ENCODE measurements around the gene SAMD5.

Gene SAMD5

DNA sequence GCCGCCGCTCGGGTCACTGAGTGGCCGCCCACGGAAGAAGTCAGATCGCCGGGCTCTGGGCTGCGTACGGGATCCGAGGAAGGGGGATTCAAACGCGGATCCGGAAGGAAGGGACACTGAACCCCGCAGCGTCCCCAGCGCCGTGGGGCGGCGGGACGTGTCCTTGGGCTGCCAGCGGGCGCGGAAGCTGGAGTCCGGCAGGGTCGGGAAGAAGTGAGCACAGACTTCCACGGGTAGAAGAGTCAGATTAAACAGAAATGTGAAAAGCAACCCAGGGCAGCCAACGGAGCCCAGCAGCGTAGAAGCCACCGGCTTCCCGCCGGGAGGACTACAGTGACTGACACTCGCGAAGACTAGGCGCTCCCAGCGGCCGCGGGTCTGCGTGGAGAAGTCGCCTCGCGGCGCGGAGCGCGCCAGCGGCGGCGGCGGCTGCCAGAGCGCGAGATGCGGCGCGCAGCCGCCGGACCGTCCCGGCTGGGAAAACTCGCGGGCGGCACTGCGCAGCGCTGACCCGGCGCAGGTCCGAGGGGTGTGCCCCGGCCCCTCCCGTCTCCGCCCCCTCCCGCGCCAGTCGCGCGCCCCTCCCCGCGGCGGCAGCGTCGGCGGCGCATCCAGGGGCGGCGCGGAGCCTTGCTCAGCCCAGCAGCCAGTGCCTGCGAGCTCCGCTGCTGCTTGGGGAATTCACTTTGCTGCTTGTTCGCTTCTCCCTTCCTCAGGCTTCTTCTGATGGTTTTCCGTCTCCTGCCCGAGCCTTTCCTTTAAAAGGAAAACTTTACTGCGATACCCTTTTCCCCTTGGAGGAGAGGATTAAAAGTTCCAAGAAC is at the start of gene SAMD5:
TSS of gene SAMD5 (plus strand) at position 649 of the 824 bp plus-strand sequence. CDS start 239 bp downstream, outside the sequence.
- DNase-seq, result peak; percentile 34

DNA sequence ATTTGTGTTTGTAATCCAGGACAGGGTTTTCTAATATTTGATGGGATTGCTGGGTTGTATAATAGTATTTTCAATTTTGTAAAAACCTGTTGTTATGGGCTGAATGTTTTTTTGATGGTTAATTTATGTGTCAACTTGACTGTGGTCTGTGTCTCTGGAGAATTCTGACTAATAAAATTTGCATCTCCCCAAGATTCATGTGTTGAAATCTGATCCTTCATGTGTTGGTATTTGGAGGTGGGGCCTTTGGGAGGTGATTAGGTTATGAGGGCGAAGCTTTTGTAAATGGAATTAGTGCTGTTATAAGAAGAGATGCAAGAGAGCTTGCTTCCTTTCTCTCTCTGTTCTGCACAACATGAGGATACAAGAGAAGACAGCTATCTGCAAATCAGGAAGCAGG is 48.7 kb upstream of the SAMD5 start:
- DNase-seq, result no peak

DNA sequence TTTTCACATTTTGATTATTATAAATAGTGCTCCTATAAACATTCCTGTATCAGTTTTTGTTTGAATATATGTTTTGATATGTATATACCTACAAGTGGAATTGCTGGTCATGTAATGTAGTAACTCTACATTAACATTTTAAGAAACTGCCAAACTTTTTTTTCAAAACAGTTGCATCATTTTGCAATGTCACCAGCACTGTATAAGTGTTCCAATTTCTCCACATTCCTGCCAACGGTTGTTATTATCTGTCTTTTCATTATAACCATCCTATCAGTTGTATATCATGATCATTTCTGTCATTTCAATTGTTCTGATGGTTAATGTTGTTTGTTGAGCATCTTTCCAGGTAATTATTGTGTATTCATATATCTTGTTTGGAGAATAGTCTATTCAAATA is 44.8 kb upstream of the SAMD5 start:
- no peak for DNase-seq

DNA sequence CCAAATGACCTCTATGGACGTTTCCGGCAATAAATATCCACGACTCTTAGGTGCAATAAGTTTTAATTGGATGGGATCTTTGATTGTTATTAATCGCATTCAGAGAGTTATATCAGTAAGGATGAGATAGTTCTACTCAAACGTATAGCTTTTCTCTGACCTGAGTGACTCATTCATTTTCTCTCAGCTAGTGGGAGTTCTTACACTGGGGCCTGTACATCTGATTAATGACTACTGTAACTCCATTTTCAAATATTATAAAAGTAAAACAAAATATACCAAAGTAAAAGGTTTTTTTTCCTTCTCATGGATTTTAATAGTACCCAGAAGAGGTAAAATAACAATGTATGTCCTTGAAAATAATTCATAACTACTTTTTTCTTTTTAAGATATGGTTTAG is 41.1 kb upstream of the SAMD5 start:
- DNase-seq, result no peak

DNA sequence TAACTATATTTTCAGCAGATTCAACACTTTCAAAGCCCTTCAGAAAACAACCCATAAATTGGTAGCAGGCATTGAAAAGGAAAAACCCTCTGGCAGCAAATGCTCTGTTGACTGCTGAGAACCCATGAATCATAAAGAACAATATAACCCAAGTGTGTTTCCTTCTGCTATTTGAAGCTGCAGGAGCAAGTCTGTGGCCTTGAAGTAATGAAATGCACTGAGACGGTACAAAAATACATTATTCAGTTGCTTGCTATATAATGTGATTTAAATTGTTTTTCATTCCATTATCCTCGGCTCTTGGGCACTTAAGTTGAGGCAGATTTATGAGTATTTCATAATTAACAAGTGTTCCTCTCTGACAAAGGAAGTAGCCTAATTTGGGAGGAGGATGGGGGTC is 40.6 kb upstream of the SAMD5 start:
- DNase-seq, result no peak

DNA sequence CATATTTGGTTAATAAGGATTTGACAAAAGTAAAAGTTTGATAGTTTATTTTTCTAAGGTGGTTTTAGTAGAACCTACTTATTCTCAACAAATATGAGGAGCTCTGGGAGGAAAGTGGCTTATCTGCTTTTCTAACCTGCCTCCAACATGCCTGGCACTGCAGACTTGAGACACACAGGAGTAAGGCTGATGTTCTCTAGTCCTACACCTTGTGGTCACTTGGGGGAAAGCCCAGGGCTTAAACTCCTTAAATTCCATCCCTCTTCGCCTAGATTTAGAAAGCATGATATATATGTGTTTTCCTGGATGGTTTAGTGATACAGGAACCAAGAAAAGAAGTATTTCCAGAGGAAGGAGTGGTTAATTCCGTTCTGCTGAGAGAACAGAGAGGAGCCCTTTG is 39.9 kb upstream of the SAMD5 start:
- DNase-seq, result no peak

DNA sequence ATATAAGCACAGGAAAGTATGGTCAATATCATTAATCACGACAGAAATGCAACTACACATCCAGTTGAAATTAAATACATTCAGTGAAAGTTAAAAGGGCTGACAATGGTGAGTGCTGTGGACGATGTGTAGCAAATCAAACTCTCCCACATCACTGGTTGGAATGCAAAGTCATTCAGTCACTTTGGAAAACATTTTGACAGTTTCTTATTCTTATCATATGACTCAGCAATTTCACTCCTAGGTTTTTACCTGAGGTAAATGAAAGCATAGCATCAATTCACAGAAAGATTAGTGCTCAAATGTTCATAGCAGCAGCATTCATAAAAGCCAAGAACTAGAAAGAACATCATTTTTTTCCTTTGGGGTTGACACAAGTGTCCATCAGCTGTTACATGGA is 28.6 kb upstream of the SAMD5 start:
- DNase-seq, result no peak

DNA sequence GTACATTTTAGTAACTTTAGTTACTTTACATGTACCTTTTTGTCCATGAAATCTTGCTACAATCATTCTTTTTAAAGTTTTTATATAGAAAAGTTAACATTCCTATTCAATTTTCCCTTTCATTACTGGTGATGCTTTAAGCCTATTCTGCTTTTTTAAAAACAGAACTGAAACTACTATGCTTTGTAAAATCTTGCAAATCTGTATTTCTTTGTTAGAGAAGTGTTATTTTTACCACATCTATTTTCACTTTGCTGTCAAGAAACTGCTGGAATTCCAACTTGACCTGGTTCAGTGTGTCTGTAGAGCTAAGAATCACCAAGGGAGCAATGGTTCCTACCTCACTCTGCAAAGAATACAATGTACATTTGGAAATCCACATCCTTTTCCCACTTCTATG is 21.8 kb upstream of the SAMD5 start:
- DNase-seq, result no peak

DNA sequence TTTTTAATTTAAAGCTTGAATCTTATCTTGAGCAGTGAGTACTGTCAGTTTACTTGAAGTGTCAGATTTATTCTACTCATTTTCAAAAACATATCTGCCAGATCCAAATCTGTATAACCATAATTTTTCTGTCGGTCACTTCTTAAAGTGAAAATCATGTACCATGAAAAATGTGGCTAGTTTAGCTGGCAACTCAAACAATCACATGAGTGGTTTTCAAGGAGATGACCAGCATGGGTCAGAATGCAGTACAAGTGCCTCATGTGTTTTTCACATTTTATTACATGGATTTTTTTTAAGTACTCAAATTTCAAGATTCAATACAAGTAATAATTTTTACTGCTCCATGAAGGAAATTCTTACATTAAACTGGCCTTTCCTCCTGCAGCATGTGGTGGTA is 11.0 kb upstream of the SAMD5 start:
- no peak for DNase-seq

DNA sequence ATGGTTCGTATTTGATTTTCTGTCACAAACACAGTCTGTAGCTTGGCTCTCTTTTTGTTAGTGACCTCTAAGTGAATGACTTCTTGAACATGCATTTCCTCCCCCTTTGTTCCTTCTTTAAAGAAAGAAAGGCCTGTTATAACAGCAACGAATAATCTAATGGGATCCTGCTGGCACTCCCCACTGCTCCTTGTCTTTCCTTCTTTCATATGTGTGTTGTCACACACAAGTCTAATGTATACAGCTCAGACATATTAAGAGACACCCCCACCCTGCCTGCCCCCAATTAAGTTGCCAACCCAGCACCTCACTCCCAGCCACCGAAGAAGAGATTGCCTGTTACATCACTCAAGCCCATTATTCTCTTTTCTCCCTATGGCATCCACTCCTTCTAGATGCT is 4.9 kb upstream of the SAMD5 start:
- DNase-seq, result no peak

DNA sequence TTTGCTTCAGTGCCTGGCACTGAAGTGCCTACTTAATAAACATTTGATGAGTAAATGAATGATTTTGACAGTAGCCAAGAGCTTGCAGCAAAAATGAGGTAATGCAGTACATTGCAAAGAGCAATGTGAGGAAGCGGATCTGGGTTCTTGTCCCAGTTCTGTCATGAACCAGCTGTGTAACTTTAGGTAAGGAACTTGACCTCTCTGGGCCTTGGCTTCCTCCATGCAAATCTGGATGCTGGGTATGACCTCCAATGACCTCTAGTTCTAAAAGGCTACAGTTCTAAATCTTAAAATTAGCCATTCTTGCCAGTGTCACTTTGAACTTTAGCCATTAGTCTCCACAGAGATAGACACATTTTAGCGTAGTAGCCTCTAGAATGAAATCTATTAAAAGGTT is 3.6 kb upstream of the SAMD5 start:
- DNase-seq, result no peak

DNA sequence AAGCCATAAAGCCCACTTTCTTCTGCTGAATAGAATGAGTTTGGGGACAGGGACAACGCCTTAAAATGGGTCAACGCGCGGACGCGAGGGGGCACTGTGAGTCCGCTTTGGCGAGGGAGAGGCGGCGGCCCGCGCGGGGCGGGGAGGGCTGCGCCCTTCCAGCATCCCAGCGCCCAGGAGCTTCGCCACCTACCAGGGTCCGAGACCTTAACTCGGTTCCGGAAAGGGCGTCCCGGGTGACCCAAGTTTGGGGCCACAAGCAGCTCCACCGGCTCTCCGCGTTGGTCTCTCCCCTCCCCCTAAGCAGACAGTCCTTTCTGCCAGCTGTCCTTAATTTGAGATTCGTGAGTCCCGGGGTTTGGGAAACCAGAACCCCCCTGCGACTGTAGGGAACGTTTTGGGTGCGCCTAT is 1.8 kb upstream of the SAMD5 start:
- DNase-seq, result peak; percentile 66

DNA sequence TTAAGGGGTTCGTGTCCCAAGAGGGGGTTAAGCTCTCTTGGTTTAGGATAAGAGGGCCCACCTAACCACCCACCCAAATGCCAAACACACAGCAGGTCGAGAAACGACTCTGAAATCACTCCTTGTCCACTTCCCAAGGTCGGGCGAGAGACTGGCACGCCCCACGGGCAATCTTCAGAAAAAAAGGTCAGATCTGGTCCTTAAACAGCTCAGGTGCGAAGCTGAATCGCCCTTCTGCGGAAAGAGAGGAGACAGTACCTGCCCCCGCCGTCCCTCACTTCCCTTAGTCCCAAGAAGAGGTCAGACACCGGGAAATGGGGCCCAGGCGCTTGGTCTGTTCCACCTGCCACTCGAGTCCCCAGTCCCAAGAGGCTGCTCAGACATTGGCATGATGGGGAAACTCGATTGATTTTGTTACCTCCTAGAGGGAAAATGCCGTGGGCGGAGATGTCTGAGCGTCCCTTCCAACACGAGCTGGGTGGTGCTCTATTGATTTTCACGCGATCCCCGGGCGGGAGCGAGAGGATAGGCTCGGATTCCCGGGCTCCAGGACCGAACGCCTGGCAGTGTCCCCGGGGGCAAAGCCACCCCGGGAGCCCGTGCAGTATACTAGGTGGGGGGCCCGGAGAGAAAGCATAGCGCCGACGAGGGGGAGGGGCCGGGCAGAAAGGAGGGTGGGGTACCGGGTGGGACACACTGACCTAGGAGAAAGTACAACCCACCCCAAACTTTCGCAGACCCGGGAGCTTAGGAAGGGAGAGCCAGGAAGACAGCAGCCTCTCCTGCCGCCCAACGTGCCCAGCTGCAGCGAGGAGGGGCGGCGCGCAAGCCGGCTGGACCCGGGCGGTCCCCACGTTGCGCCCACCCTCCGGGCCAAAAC is 1.1 kb upstream of the SAMD5 start:
- DNase-seq, result no peak

DNA sequence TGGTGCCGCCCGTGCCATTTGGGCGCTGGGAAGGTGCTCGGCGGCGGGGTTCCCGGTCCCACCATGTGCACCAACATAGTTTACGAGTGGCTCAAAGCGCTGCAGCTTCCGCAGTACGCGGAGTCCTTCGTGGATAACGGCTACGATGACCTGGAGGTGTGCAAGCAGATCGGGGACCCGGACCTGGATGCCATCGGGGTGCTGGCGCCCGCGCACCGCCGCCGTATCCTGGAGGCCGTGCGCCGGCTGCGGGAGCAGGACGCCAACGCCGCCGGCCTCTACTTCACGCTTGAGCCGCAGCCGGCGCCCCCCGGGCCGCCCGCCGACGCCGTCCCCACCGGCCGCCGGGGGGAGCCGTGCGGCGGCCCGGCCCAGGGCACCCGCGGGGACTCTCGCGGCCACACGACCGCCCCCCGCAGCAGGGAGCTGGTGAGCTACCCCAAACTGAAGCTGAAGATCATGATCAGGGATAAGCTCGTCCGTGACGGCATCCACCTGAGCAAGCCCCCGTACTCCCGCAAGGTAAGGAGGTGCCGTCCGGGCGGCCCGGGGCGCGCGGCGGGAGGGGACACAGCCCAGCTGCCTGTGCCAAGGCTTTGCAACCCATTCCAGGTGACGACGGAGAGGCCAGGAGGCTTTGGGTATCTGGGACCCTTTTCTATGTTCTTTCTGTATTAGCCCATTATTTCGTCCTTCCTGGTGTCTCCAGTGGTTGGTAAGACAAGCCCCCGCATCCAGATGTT is 547 bp downstream of the SAMD5 start:
- no peak for DNase-seq

DNA sequence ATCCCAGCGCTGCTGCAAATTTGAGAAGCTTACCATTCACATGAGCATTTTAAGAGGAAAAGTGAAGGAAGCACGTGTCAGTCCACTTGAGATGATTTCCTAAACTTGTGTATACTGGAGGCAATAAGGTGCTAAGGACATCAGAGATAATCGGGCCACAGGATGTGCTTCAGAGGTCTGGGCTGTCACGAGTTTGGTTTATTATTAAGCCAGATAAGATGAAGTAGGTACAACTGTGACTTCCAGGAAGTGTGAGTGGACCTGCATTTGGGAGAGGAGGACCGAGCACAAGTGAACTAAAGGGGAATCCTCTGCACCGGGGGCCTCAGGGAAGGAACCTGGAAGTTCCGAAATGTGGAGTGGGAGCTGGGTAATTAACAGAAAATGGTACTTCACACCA is 1.4 kb downstream of the SAMD5 start:
- DNase-seq, result no peak

DNA sequence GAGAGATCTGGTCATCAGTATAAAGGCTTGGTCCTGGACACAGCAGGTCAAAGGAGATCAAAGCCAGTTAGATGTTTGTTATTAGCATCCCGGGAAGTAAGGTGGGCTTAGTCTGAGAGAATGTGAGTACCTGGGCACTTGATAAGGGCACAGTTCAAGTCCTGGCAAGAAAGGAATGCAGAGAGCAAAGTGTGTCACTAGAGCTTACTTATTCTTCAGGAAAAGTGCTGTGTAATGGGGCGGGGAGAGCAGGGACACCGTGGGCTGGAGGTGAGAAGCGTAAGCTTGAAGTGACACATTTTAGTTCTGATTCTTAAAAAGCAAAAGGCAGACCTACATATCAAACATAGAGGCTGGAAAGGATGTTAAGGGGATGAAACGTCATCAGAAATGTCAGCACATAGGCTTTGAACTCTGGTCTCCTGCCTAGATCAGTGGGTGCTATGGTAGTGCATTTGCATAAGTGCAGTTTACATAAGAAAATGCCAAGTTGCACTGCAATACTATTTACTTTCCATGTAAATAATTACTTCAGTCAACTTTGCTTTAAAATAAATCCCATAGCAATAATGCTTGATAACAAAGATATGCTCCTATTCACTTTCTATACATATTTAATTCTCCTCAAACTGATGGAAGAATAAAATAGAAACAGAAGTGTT is 2.6 kb downstream of the SAMD5 start:
- no peak for DNase-seq

DNA sequence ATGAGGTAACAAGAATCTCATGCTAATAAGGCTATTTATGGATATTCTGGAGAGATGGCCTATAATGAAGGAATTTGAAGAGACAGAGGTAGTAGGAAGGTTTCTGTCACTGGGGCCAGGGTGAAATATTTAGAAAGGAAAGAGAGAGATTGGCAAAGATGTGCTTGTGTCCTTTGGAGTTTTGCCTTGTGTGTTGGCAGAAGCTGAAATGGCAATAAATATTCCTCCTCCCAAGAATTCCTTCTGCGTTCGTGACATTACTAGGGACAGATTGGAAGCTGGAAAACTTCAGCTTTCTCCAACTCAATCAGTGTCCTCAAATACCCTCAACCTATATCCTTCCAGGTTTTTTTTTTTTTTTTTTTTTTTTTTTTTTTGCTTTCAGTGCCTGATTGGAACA is 6.3 kb downstream of the SAMD5 start:
- no peak for DNase-seq

DNA sequence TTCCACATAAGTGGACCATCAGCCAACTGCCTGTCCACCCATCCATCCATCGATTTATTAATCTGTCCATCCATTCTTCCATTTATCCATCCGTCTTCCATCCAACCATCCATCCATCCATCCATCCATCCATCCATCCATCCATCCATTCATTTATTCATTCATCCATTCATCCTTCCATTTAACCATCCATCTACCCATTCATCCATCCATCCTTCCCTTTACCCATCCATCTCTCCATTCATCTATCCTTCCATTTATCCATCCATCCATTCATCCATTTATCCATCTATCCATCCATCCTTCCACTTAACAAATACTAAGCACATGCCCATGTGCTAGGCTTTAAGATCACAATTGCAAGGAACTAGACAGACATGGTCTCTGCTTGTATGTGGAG is 6.8 kb downstream of the SAMD5 start:
- DNase-seq, result no peak

DNA sequence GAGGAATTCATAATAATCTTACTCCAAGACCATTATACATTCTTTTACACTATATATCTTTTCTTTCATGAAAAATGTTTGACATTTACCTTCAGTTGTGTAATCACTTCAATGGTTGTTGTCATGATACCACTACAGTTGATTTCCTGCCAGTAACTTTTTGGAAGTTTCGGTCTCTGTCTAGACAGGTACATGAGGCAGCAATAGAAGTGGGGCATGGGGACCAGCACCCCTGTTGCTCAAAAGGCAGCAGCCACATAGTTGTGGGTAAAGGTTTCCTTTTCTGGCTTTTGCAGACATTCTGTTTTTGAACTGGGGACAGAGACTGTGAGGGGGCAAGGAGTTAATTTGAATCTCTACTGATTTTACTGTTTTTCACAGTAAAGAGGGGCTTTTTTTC is 14.1 kb downstream of the SAMD5 start:
- DNase-seq, result no peak

DNA sequence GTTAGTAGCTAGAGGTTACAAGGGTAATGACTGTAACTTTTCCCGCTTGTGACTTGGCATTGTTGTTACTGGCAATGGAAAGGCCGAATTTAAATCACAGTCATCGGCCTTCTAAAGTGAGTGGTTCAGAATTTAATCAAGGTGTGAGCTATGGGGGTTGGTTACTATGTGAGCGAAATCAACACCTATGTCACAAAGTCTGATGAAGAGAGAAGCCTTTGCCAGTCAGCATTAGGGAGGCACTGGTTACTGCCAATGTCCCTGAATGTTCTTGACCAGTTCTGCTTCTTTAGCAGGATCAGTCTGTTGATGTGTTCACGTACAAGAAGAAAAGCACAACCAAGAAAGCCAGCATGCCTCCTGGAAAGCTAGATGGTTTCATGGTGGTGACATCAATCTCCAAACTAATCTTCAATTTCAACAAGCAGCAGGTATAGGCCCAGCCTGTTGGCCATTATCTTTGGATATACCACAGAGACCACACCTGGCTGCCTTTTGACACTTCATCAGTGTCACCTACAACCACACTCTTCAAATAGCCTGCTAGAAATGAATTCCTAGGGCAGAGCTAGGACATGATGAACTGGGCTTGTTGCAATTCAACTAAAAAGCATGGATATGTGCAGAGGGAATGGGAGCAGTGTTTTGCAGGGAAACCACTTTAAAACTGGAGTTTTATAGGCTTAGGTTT is 17.2 kb downstream of the SAMD5 start:
- DNase-seq, result no peak

DNA sequence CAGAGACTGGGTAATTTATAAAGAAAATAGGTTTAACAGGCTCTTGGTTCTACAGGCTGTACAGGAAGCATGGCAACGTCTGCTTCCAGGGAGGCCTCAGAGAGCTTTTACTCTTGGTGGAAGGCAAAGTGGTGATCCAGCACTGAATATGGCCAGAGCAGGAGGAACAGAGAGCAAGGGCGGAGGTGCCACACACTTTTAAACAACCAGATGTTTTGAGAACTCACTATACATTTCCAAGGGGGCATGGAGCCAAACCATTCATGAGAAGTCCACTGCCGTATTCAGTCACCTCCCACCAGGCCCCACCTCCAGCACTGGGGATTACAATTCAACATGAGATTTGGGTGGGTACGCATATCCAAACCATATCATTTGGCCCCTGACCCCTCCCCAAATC is 18.7 kb downstream of the SAMD5 start:
- no peak for DNase-seq

DNA sequence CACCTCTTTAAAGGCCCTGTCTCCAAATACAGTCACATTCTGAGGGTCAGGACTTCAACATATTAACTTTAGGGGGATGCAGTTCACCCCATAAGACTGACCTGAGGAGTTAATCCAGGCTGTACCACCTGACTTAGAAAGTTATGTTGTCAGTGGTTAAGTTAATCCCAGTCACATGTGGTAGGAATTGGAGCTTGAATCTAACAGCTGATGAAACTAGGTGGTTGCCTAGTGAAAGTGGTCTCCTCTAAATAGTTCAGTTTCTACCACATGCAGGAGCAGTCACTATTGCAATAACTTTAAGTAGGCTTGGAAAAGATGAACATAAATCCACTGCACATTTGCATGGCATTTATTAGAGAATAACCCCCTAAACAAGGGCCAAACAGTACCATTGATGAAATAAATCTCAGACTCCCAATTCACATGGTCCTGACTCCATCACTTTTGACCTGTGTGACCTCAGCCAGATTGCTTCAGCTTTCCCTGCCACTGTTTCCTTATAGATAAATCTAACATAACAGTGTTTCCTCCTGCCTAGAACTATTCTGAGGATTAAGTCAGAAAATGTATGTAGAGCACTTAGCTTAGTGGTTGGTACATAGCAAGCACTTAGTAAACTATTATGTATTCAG is 20.1 kb downstream of the SAMD5 start:
- no peak for DNase-seq
